ENCODE measurements around the gene FAM110A. TPM values are rescaled to one million over a fixed set of nuclear protein-coding genes. Genes with fewer than 3 reads are reported as not detected.
"Not testable (repeated sequence)": the region's sequence is repeated elsewhere in the genome, so short reads cannot be mapped to it uniquely, and the experiment has no call there.

FAM110A gene
- total RNA-seq, 1 experiment from 2014 or later = 12.6 TPM

DNA sequence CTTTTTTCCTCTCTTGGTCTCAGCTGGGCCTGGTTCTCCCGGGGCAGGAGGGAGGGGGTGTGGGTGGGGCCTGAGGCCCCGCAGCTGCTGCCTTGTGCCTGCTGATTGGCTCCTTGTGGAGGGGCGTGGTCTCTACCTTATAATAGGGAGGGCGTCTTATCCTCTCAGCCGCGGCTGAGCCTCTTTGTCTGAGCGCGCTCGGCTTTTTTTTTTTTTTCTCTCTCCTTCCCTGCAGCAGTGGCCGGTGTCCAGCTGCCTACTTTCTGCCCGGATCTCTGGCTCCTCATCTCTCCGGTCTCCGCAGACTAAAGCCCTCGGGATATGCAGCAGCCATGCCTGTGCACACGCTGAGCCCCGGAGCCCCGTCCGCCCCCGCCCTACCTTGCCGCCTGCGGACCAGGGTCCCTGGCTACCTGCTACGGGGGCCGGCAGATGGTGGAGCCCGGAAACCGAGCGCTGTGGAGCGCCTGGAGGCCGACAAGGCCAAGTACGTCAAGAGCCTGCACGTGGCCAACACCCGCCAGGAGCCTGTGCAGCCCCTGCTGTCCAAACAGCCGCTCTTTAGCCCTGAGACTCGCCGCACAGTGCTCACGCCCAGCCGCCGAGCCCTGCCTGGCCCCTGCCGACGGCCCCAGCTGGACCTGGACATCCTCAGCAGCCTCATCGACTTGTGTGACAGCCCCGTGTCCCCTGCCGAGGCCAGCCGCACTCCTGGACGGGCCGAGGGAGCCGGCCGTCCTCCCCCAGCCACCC is 11.1 kb downstream of the FAM110A start:
- DNase-seq (ENCODE audit: low read depth) = peak; percentile 86

DNA sequence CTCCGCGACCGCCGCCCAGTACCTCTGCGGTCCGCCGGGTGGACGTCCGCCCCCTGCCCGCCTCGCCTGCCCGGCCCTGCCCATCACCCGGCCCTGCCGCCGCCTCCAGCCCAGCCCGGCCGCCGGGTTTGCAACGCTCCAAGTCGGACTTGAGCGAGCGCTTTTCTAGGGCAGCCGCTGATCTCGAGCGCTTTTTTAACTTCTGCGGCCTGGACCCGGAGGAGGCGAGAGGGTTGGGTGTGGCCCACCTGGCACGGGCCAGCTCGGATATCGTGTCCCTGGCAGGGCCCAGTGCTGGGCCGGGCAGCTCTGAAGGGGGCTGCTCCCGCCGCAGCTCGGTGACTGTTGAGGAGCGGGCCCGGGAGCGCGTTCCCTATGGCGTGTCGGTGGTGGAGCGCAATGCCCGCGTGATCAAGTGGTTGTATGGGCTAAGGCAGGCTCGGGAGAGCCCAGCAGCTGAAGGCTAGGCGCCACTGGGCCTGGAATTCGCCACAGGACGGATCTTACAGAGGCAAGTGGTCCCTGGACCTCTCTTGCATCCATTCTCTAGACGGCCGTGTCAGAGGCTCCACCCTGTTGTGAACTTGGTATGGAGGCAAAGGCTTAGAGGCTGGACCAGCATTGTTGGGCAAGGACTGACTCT is 11.8 kb downstream of the FAM110A start:
- DNase-seq (ENCODE audit: low read depth) = no peak

DNA sequence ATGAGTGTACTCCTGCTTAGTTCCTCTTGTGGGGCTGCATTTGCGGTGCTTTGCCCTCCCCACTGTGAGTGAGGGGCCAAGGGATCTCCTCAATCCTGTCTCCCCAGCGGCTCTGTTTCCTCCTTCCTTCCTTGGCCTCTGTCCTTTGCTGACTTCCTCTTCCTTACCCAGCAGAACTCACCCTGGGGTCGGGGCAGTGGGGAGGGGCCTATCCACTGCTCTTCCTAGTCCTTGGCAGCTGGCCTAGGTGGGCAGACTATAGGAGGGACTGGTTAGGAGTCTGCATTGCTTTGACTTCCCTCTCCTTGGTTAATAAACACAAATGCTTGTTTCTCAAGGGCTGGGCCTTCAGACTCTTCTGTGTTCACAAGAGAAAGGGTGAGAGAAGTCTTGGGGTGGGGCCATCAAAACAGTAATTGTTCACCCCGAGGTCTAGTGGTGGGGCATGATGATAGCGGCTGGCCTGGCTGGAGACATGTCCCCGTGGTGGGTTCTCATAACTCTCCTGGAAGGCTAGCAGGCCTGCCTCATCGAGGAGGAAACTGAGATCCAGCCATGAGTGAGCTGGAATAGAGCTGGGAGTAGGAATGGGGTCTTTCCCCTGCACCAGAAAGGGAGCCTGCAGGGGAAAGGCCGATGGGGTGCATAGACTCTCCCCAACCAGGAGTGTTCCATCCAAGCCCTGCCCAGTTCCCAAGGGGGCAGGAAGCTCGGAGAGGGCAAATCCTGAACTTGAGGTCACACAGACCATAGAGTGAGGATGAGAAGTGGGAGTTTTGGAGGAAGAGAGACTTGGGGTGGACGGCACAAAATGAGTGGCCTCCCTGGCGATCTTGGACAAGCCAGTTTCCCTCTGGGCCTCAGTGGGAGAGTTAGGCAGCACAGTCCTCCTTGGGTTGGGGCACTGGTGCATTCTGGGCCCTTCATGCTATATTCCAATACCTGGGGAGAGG is 12.7 kb downstream of the FAM110A start:
- no peak for DNase-seq (ENCODE audit: low read depth)

DNA sequence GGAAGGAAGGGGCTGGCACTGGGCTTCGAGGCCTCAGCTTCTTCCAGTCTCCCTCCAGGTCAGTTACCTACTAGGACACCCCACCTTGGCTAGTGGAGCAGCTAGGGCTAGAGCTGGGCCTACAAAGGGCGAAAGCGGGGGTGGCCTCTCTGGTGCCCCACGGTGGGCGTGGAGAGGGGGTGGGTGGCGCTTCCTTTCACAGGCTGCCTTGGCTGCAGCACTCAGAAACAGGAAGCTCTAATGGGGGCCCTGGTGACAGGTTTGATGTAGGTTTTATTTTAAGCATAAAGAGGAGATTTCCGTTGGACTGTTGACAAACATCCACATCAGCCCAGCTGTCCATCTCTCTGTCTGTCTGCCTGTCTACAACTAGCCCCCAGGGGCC is 13.4 kb downstream of the FAM110A start:
- no peak for DNase-seq (ENCODE audit: low read depth)

DNA sequence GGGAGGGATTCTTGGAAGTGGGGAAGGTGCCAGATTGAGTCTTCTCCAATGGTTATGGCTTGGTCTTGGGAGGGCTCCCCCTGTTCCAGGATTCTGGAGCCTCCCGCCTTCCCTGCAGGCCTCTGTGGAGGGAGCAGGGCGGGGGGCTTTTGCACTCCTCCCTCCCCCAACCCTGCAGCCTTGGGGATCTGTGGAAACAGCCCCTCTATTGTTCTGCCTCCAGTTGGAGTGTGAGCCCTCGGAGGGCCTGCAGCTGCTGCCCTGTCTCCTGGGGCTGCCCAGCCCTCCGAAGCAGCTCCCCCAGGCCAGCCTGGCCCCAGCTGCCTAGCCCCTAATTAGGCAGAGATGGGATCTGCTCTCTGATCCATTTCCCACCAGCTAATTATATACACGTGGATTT is 14.7 kb downstream of the FAM110A start:
- no peak for DNase-seq (ENCODE audit: low read depth)

DNA sequence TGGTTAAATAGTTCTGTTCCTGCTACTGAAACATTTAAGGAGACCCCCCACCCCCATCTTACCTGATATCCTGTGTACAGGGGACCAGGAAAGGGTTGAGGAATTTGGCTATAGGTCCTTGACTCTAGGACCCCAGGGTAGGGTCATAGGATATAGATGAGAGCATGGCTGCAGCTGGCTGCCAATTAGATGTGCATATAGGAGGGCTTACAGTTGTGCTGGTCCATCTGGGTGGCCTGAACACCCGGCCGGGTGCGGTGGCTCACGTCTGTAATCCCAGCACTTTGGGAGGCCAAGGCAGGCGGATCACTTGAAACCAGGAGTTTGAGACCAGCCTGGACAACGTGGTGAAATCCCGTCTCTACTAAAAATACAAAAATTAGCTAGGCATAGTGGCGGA is 15.2 kb downstream of the FAM110A start:
- not testable (repeated sequence) for DNase-seq (ENCODE audit: low read depth)

DNA sequence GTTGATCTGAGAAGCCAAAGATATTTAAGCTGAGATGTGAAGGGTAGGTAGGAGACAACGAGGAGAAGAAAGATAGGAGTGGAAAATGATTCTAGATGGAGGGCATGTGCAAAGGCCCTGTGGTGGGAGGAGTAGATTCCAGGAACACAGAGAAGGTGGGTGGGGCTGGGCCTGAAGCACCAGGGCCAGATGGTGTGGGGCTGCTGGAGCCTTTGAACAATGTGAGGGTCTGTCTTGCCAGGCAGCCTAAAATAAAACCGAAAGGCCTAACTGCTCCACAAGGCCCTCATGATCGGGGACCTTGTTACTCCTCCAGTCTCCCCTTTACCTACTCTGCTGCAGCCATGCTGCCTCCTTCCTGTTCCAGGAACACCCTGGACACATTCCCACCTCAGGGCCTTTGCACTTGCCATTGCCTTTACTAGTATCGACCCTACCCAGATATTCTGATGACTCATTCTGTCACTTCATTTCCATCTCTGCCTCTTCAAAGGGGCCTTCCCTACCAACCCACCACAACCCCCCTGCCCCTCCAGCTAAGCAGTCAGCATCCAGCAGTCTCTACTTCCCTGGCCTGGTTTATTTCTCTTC is 20.0 kb downstream of the FAM110A start:
- no peak for DNase-seq (ENCODE audit: low read depth)

DNA sequence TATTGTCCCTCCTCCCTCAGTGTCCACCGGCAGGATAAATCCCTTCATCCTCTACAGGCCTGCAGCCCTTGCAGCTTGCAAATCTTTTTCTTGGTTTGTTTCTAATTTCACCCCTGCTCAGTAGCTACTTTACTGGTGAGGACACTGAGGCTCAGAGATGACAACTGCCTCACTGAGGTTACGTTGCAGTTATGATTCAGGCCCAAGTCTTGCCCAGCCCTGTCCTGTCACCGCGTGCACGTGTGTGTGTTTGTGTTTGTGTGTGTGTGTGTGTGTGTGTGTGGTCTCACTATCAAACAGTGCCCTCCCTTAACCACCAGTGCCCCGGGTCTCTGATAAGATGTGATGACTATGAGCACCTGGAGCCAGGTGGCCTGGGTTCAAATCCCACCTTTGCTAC is 21.1 kb downstream of the FAM110A start:
- no peak for DNase-seq (ENCODE audit: low read depth)

DNA sequence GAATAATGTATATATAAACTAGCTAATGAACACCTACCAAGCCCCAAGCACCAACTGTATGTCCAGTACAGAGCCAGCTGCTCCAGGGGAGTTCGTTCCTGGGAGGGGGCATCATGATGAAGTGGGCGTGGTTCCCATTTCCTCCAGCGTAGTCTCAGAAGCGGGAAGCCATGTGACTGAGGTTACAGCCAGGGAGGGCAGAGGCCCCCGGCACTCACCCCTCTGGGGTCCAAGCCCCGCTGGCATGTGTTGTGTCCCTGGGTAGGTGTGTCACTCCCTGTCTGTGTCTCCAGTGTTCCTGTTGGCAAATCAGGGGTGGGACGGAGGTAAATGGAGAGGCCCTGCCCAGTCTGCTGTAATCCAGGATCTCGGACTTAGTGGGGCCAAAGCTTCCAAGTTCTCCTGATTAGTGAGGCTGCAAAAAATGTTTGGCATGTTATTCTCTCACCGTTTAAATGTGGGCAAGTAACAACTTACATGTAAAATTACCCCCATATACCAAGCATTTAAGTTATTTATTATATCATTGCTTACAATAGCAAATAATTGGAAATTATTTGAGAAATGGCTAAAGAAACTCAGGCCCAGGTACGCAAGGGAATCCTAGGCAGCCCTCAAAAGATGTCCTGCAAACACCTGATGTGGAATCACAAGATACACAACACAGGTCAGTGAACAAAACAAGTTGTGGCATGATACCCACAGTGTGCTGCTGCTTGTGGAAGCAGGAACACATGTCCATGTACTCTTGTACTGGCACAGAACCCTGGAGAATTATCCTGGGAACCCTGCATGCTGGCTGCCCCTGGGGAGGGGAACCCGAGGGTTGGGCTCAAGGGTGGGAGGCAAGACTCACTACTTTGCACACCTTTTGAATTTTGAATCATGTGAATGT is 22.2 kb downstream of the FAM110A start:
- no peak for DNase-seq (ENCODE audit: low read depth)

DNA sequence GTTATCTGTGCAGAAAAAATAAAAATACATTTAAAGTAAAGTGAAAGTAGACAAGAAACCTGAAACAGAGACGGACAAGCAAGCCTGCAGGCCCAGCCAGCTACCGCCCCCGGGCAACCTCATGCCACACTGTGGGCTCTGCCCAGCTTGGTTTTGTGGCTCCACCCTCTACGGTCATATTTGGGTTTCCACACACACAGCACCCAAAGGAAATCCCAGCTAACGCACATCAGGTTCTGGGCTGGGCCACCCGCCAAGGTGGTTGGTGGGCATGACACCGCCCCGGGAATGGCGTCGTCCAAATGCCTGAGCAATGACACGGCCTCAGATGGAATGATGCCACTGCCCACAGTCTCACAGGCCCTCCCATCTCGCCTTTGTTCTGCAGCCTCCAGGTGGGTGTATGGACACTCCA is 22.9 kb downstream of the FAM110A start:
- peak; percentile 98 for DNase-seq (ENCODE audit: low read depth)

DNA sequence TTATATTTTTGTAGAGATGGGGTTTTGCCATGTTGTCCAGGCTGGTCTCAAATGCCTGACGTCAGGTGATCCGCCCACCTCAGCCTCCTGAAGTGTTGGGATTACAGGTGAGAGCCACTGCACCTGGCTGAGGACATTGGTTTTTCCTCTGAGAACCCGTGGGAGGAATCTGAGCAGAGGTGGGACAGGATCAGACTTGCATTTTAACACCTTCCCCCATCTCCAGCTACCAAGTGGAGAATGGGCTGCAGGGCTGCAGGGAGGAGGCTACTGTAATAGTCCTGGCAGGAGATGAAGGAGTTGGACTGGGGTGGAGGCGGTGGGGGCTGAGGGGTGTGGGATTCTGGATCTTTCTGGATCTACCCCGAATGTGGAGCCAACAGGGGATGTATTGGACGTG is 24.5 kb downstream of the FAM110A start:
- DNase-seq (ENCODE audit: low read depth) = no peak

DNA sequence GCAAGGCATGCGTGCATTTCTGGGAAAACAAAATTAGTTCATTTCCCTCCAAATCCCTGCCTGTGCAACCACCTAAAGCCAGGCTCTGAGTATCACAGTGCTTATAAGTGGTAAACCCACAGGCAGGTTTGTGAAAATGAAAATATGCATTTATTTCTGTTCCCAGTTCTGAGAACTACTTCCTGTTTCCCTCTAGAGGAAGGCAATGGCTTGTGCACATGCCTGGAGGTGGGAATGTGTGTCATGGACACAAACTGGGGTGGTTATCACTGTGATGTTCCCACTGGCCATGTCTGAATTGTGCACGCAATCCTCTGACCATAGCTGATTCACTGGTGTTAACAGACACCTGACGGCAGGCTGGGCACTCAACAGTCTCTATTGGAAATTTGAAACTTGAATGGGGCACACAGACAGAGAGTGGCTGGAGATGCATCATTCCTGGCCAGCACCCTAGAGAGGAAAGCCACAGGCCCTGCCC is 26.3 kb downstream of the FAM110A start:
- DNase-seq (ENCODE audit: low read depth) = peak; percentile 72

DNA sequence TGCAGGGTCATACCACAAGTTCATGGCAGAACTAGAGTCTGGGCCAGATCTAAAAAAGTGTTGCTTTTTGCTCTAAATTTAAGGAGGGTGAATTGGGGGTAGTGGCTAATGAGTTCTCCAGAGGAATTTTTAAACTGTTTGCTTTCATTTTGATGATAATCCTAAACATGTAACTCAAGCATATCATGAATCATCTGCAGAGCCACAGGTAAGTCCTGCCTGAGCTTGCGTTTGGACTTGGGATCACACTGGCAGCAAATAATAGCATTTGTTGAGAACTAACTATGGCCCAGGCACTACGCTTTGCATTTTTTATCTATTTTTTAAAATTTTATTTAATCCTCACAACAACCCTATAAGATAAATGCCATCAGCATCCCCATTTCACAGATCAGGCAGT is 27.4 kb downstream of the FAM110A start:
- DNase-seq (ENCODE audit: low read depth) = no peak

DNA sequence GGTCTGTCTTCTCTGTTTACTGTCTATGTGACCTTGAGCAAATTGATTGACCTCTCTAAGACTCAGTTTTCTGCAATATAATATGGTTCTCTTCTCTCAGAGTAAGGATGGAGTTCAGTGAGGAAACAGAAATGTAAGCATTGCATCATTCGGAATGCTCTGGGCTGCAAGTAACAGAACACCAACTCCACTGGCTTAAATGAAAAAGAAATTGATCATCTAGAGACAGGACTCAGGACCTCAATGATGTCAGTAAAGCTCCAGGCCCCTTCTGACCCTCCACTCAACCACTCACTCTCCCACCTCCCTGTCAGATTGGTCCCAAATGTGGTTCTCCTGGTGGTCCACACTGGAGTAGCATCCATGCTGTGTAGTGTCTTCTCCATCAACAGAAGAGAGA is 31.9 kb downstream of the FAM110A start:
- no peak for DNase-seq (ENCODE audit: low read depth)

DNA sequence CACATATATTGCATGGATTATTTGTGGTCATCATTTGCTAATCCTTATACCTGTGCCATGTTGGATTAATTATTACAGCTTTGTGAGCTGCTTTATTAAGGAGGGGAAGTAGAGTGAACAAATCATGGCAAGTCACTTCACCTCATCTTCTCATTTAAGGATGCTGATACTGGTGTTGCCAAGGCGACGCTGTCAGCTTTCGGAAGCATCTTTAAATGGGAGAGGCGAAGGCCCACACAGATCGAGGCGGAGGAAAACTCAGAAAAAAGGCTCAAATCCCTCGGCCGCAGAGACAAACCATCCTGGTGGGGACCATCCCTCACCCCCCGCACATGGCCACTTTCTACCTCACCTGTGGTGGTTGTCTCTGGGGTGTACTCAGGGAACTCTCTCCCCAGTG is 34.8 kb downstream of the FAM110A start:
- no peak for DNase-seq (ENCODE audit: low read depth)

DNA sequence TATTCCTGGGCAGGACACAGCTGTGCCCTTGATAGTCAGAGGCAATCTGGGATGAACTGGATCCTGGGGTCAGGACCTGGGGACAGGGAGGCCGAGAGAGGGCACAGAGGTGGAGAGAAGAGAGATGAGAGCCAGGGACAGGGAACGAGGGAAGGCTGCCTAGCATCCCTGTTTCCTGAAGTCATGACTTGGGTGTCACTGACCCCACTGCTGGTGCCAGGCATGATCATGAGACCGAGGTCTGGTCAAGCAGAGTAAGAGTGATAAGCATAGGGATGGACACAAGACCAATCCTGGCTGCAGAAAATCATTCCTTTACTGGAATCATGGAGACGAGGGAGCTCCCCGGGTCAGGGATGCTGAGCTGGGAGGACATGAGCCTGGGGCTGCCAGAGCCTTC is 36.1 kb downstream of the FAM110A start:
- DNase-seq (ENCODE audit: low read depth) = no peak

DNA sequence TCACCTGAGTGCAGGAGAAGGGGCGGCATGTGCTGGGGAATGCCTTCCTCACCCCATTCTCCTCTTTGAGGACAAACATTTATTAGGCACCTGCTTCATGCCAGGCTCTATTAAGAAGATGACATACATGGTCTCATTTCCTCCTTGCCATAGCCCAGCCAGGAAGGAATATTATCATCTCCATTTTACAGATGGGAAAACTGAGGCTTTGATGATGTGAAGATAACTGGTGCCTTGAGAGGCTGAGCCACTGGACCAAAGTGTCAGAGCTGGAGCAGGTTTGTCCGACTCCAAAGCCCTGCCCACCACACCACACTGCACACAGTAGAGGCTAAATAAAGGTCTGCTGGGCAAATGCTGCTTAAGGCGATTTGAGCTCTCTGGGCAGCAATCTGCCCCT is 37.2 kb downstream of the FAM110A start:
- DNase-seq (ENCODE audit: low read depth) = no peak

DNA sequence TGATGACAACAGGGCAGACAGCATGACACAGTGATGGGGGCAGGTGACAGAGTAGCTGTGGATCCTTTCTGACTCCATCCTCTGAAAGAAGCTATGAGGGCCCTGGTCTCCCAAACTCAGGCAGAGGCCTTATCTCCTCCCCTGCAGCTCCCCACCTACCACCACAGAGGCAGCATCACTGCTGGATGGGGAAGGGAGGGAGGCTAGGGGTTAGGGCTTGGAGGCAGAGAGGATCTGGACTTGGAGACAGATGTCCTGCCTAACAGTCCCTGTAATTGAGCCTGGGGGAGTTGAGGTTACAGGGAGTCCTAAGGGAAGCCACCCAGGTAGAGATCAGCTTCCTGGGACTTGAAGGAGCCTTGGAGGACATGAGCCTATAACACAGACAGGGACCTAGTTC is 37.9 kb downstream of the FAM110A start:
- no peak for DNase-seq (ENCODE audit: low read depth)

DNA sequence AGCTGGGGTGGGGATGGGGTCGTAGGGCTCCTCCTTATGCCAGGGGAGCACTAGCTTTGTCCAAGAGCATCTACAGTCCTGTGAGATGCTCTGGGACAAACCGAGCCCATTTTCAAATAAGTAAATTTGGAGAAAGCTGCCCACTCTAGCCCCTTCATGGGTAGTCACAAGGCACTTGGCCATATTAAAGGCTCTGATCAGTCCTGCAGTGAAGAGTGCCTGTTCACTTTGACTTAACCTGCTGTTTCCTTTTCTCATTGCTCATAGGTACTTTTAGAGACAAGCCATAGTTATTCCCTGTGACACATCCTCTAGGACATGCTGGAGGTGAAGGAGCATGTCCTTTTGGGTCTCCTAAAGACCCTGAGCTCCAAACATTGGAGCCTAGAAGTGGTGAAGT is 38.4 kb downstream of the FAM110A start:
- DNase-seq (ENCODE audit: low read depth) = no peak

DNA sequence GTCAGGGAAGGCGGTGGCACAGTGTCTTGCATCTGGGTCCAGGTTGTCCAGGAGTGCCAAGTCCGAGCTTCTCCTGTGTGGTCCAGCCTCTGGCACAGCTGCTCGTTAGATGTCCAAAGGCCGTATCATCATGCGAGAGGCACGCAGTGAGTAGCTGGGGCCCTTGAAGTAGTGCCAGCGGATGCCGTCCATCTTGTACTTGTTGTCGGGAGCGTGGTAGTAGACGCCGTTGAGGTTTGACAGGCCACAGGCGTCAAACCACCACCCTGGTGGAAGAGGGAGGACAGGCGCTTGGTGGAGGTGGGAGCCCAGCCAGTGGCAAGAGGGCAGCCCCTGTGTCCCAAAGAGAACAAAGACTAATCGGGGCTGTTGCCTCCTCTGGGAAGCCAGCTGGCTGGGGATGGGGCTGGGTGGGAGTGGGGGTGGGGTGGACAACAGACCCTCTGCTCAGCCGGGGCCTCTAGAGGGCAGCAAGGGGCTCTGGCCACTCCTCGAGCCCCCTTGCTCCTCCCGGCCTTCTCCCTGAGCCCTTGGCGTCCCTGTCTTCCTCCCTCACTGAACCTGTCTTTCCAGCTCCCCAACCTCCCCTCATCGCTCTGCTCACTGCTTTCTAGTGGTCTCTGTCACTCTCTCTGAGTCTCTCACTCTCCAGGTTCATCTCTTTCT is 39.5 kb downstream of the FAM110A start:
- DNase-seq (ENCODE audit: low read depth) = peak; percentile 33

Data from RPMI7951 (cell line).